Neural cell (in vitro differentiated cells): Measurements from ENCODE around the gene ASPSCR1. TPM values are rescaled to one million over a fixed set of nuclear protein-coding genes. Genes with fewer than 3 reads are reported as not detected.

ENCODE experiments used
- H2AFZ ChIP-seq: fragments of 200-600, 300-800 bp; sonication (generic), shearing (Covaris generic); 2 replicates; pipeline ENCODE4 v1.6.0; 2014; ENCODE audit warnings: low read depth, mild to moderate bottlenecking, antibody characterized with exemption, low read length, moderate library complexity
- H3F3A ChIP-seq: fragments of 200-600 bp; shearing (Covaris generic); 2 replicates; pipeline ENCODE4 v1.6.1; 2016; ENCODE audit warnings: mild to moderate bottlenecking, moderate library complexity, mixed read lengths, antibody characterized with exemption, low read length; ENCODE audit not compliant: insufficient read depth, poor library complexity, severe bottlenecking
- H3K27ac ChIP-seq: fragments of 200-600, 300-800 bp; sonication (generic), shearing (Covaris generic); 2 replicates; pipeline ENCODE4 v1.5.1; 2014; ENCODE audit warnings: mild to moderate bottlenecking, low read length, moderate library complexity
- H3K27me3 ChIP-seq: fragments of 300-800, 200-600 bp; sonication (generic), shearing (Covaris generic); 2 replicates; pipeline ENCODE4 v1.6.0; 2014; ENCODE audit warnings: mild to moderate bottlenecking, low read depth, low read length, moderate library complexity; ENCODE audit not compliant: insufficient read depth
- H3K36me3 ChIP-seq: fragments of 300-800, 200-600 bp; sonication (generic), shearing (Covaris generic); 2 replicates; pipeline ENCODE4 v1.5.1; 2014; ENCODE audit warnings: mild to moderate bottlenecking, antibody characterized with exemption, low read length, moderate library complexity; ENCODE audit not compliant: insufficient read depth
- H3K4me2 ChIP-seq: fragments of 300-800, 200-600 bp; sonication (generic), shearing (Covaris generic); 2 replicates; pipeline ENCODE4 v1.6.0; 2014; ENCODE audit warnings: mild to moderate bottlenecking, low read length
- H3K4me3 ChIP-seq: fragments of 300-800, 200-600 bp; sonication (generic), shearing (Covaris generic); 2 replicates; pipeline ENCODE4 v1.5.1; 2014; ENCODE audit warnings: mild to moderate bottlenecking, low read length, moderate library complexity
- H3K79me2 ChIP-seq: fragments of 200-600 bp; shearing (Covaris generic); replicated peaks from 2 replicates; pipeline ENCODE4 v1.6.0; 2014; ENCODE audit warnings: mild to moderate bottlenecking, low read length, moderate library complexity; ENCODE audit not compliant: insufficient read depth
- H3K9ac ChIP-seq: fragments of 300-800, 200-600 bp; sonication (generic), shearing (Covaris generic); 2 replicates; pipeline ENCODE4 v1.6.1; 2016; ENCODE audit warnings: mild to moderate bottlenecking, low read length, mixed read lengths
- H3K9me2 ChIP-seq: fragments of 200-600 bp; shearing (Covaris generic); 2 replicates; pipeline ENCODE4 v1.6.1; 2016; ENCODE audit warnings: mild to moderate bottlenecking, low read length, mixed read lengths; ENCODE audit not compliant: insufficient read depth
- H3K9me3 ChIP-seq: fragments of 200-600, 300-800 bp; sonication (generic), shearing (Covaris generic); 2 replicates; pipeline ENCODE4 v1.6.1; 2016; ENCODE audit warnings: mild to moderate bottlenecking, mixed run types, low read length, moderate library complexity, mixed read lengths
- H4K20me1 ChIP-seq: fragments of 200-600 bp; shearing (Covaris generic); 2 replicates; pipeline ENCODE4 v1.6.1; 2016; ENCODE audit warnings: mild to moderate bottlenecking, mixed run types; ENCODE audit not compliant: insufficient read depth
- EP300 ChIP-seq: fragments of 450-650 bp; conservative IDR thresholded peaks from 2 replicates; pipeline ENCODE4 v1.6.1; 2014; ENCODE audit warnings: antibody characterized with exemption, mild to moderate bottlenecking, moderate library complexity; ENCODE audit not compliant: poor library complexity, severe bottlenecking
- EZH2 ChIP-seq: fragments of 200-600, 300-800 bp; shearing (Covaris generic), sonication (generic); IDR thresholded peaks from 2 replicates; pipeline ENCODE4 v1.6.1; 2014; ENCODE audit warnings: antibody characterized with exemption, low read length, borderline replicate concordance, mild to moderate bottlenecking; ENCODE audit not compliant: insufficient read depth, poor library complexity, severe bottlenecking
- MXI1 ChIP-seq: fragments of 450-650 bp; conservative IDR thresholded peaks from 2 replicates; pipeline ENCODE4 v1.6.1; 2014; ENCODE audit warnings: antibody characterized with exemption, mild to moderate bottlenecking; ENCODE audit not compliant: poor library complexity, severe bottlenecking
- POLR2AphosphoS5 ChIP-seq: IDR thresholded peaks from 2 replicates; pipeline ENCODE4 v1.6.1; 2012
- RAD21 ChIP-seq: fragments of 450-650 bp; conservative IDR thresholded peaks from 2 replicates; pipeline ENCODE4 v1.6.1; 2014; ENCODE audit warnings: antibody characterized with exemption, mild to moderate bottlenecking, moderate library complexity
- REST ChIP-seq: IDR thresholded peaks from 2 replicates; pipeline ENCODE4 v1.6.1; 2012; ENCODE audit warnings: borderline replicate concordance
- SMC3 ChIP-seq: fragments of 450-650 bp; conservative IDR thresholded peaks from 2 replicates; pipeline ENCODE4 v1.6.1; 2014; ENCODE audit warnings: antibody characterized with exemption, mild to moderate bottlenecking, moderate library complexity; ENCODE audit not compliant: poor library complexity
- TAF1 ChIP-seq: IDR thresholded peaks from 2 replicates; pipeline ENCODE4 v1.6.1; 2012; ENCODE audit warnings: low read depth
- polyA plus RNA-seq: library from polyadenylated mRNA; depleted of rRNA; stranded (reverse); fragments of >200 nt; gene quantifications from 2 replicates; pipeline ENCODE4 v1.2.3, GENCODE V29; 2014
- TF ChIP-seq, protein P1 (sequence below): fragments of 450-650 bp; IDR thresholded peaks from 2 replicates; pipeline ENCODE4 v1.5.1; 2014; ENCODE audit warnings: antibody characterized with exemption, mild to moderate bottlenecking, moderate library complexity; ENCODE audit not compliant: poor library complexity, severe bottlenecking

The ASPSCR1 gene
- polyA plus RNA-seq, 1 donor from 2014 or later: 28.0 TPM

DNA sequence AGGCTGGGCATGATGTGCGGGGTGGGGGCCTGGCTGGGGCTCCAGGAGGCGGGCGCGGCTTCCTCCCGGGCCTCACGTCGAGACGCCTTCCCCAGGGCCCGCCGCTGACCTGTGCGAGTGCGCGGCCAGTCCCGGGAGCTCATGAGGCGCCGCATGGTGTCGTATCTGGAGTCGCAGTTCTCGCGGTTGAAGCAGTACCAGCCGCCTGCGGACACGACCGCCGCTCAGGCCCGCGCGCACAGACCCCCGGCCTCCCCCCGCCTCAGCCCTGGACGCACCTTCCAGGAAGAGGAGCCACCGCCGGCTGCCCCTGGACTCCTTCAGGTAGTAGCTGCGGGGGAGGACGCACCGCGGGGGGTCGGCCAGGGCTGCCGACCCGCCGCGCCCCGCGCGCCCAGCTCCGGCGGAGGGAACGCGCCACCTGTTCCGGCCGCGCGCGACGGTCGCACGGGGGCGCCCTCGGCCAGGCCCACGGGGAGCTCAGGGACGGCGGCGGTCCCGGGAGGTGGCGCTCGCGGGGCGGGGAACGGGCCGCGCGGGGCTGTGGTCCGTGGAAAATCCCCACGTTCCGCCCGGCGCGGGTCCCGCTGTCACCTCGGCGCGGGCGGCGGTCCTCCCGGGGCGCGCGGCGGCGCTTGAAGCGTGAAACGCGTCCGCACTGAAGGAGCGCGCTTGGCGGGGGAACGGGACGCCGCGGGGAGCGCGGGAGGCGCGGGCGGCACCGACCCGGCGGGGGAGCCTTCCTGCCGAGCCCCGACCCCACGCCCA is 17.9 kb upstream of the ASPSCR1 start:
- no peak overlapping the region for H3K9ac ChIP-seq
- TF ChIP-seq REST (no peak), SMC3 (peak; percentile 73), EZH2 (no peak), TAF1 (no peak), RAD21 (peak; percentile 71), POLR2AphosphoS5 (no peak), EP300 (no peak), MXI1 (peak; percentile 35)
- TF ChIP-seq, protein P1, sequence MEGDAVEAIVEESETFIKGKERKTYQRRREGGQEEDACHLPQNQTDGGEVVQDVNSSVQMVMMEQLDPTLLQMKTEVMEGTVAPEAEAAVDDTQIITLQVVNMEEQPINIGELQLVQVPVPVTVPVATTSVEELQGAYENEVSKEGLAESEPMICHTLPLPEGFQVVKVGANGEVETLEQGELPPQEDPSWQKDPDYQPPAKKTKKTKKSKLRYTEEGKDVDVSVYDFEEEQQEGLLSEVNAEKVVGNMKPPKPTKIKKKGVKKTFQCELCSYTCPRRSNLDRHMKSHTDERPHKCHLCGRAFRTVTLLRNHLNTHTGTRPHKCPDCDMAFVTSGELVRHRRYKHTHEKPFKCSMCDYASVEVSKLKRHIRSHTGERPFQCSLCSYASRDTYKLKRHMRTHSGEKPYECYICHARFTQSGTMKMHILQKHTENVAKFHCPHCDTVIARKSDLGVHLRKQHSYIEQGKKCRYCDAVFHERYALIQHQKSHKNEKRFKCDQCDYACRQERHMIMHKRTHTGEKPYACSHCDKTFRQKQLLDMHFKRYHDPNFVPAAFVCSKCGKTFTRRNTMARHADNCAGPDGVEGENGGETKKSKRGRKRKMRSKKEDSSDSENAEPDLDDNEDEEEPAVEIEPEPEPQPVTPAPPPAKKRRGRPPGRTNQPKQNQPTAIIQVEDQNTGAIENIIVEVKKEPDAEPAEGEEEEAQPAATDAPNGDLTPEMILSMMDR: peak; percentile 90
- no peaks in the 10 kb centered on the region for H3K36me3 ChIP-seq
- no peaks in the 10 kb centered on the region for H3K79me2 ChIP-seq
- peak overlapping the region; percentile 50 for H3K4me3 ChIP-seq
- no peak overlapping the region for H3K4me2 ChIP-seq
- H3F3A ChIP-seq: no peaks in the 10 kb centered on the region
- no peak overlapping the region for H2AFZ ChIP-seq
- H4K20me1 ChIP-seq: no peaks in the 10 kb centered on the region
- H3K9me3 ChIP-seq: no peaks in the 10 kb centered on the region
- no peak overlapping the region for H3K27ac ChIP-seq
- peaks cover 63% of the 10 kb centered on the region for H3K27me3 ChIP-seq
- no peaks in the 10 kb centered on the region for H3K9me2 ChIP-seq

GRCh38 chr17:81960130-81960958 is 17.1 kb upstream of the ASPSCR1 start:
- TF ChIP-seq, protein P1: no peak
- TF ChIP-seq POLR2AphosphoS5 (no peak), EZH2 (peak; percentile 91), EP300 (no peak)
- H3K9ac ChIP-seq: no peak overlapping the region

More at GRCh38 chr17:81960130-81960958, 17.1 kb upstream of the ASPSCR1 start:
- peak overlapping the region; percentile 50 for H3K4me3 ChIP-seq
- no peak overlapping the region for H3K27ac ChIP-seq
- H3K9me2 ChIP-seq: no peaks in the 10 kb centered on the region
- H3K27me3 ChIP-seq: peaks cover 63% of the 10 kb centered on the region
- H4K20me1 ChIP-seq: no peaks in the 10 kb centered on the region
- H3F3A ChIP-seq: no peaks in the 10 kb centered on the region
- H3K79me2 ChIP-seq: no peaks in the 10 kb centered on the region
- no peak overlapping the region for H2AFZ ChIP-seq
- H3K4me2 ChIP-seq: no peak overlapping the region
- H3K36me3 ChIP-seq: no peaks in the 10 kb centered on the region
- H3K9me3 ChIP-seq: no peaks in the 10 kb centered on the region
